HG03571 (cell line): ENCODE data around the gene FARP1.
A peak's percentile ranks its signal among the peaks of the same experiment; 100 is the strongest.

Experiments used
- ATAC-seq: cut with Tn5 transposase; IDR thresholded peaks from one replicate; pipeline ENCODE4 v1.9.1; 2021; ENCODE audit not compliant: unreplicated experiment

Gene FARP1

DNA sequence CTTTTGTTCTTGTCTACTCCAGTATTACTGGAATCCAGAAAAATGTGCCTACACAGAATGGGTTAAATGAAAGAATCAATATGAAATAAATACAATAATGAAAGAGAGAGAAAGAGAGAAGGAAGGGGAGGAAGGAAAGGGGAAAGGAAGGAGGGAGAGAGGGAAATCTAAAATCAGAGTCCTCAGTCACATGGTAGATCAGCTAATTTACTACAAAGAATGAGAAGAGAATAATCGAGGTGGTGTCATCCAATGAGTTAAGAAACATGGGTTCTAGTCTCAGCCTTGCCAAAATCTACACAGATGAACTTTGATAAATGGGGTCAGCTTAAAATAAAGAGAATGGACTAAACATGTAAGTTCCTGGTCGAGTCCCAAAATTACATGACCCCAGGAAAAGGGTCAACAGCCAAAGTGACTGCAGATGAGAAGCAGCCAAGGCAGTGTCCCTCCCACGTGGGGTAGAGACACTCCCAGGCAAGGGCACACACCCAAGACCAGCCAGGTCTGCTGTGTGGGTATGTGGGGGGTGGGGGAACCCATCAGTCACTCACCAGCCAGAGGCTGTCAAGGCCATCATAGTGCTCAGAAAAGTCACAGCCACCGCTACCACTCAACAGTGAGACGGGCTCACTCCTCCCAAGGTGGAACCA lies 330.4 kb downstream of the FARP1 start:
- ATAC-seq, result no peak

- no peak for ATAC-seq
Observed at GRCh38 chr13:98473788-98474144, 330.9 kb downstream of the FARP1 start.

GRCh38 chr13:98474292-98474691 lies 331.4 kb downstream of the FARP1 start:
- ATAC-seq, result no peak

DNA sequence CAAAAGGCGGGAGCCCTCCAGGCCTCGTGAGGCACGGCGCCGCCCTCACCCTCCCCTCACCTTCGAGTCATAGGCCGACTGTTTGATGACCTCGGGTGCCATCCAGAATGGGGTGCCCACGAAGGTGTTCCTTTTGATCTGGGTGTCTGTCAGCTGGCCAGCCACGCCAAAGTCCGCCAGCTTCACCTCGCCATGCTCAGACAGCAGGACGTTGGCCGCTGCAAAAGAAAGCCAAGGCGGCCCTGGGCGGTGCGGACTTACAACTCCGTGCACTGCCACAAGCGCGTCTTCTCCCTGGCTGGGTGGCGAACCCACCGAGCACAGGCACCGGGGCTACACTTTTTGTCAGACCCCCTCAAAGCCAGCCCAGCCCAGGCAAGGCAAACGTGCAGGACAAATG lies 331.9 kb downstream of the FARP1 start:
- ATAC-seq, result no peak

GRCh38 chr13:98475522-98475921 lies 332.6 kb downstream of the FARP1 start:
- no peak for ATAC-seq

DNA sequence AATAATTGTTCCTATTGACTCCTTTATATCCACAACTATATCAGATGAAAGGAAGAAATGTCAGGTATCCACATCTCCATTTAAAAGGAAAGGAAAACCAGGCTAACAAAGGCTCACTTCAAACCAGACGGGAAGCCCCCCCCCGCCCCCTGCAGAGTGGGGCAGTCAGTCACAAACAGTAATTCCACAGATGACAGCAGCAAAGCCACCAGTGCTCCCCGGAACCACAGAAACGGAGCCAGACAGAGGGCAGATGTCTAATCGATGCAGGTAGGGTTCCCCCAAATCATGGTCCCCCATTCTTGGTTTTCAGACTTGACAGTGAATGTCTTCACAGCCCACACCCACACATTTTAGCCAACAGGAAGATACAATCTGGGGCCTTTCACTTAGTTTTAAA lies 333.2 kb downstream of the FARP1 start:
- peak; percentile 33 for ATAC-seq

GRCh38 chr13:98476538-98476966 lies 333.7 kb downstream of the FARP1 start:
- ATAC-seq, result peak; percentile 93

DNA sequence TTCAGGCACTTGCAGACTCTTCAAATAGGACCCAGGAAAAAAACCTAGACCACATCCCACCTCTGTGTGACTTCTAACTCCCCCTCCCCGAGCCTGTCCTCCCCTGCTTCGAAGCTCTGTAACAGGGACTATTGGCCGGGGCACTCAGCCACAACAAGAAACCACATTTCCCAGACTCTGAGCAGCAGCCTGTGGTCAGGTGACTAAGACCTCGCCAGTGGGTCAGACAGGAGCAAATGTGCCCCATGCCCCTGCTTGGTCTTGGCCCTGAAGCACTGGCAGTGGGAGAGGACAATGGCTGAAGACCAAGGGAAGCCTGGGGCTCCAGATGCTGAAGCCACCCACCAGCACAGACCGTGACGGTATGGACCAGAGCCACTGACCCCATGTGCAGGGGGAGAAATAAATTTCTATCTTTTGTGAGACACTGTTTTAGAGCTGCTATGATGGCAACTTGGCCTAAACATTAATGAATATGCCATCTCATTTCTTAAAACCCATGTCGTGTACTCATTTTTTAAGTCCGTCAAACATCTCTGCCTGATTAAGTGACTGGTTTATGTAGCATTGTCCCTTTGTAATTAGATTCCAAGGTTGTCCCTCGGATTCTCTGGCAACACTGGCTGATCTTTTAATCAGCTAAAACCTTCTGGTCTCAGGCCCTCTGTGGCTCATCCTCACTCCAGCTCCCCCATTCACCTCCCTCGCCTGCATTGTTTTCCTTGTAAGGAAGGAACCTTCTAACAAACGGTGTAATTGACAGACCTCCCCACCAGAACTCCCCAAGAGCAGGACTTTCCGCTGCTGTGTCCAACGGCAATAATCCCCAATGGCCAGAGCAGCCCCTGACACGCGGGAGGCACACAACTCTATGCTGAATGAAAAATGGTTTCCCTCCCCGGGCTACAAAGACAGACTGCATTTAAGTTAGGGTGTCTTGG lies 335.6 kb downstream of the FARP1 start:
- ATAC-seq, result peak; percentile 37

DNA sequence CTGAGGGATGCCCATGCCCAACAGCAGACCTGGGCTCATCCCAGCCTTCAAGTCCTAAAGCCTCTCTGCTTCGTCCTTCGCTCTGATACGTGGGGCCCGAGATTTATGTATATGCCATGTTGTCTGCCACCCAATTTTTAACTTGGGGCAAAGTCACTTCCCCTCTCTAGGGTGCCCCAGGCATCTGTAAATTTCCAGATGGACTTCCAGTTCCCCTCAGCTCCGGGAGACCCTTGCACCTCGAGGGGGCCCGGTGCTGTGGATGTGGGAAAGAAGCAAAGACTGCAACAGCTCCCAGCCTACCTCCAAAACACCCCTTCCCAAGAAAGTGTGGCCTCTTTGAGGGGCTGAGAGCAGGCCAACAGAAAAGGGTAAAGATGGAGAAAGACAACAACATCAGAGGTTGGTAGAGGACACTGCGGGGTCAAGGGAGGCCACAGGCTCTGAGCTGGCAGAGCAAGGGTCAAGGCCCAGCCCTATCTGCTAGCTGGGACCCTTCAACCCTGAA lies 336.7 kb downstream of the FARP1 start:
- ATAC-seq, result no peak

DNA sequence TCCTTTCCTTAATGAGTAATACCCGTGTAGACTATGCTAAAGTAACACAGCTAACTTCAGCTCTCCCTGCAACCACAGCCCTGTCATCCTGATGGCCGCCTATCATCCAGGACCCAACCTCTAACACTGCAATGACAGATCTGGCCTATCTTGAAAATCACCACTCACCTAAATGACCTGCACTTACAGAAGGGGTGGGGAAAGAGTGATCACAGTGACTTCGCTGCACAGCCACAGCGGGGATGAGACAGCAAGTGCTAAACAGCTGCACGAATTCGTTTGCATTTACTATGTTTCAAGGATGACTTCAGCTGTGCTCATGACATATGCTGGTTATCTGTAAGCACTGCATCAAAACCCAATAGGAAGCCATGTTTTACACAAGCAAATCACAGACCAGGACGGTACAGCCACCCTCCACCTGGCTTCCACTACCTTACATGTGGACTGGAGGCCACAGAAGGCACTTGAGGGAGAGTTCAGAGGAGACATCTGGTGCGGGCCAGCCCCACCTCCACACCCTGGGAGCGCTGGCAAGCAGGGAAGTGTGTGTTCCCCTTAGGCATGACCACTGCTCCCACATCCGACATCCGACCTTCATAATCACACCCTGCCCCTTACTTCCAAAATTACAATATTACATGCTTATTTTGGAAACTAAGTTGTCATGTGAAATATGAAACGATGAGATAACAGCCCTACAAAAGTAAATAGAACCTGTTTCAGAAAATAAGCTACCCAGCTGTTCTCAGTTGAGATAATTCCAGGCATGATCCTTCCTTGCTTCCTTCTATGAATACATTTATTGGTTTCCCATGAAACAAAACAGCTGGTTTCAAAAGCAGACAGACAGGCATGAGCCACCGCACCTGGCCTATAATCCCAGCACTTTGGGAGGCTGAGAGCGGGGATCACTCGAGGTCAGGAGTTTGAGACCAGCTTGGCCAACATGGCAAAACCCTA lies 338.3 kb downstream of the FARP1 start:
- no peak for ATAC-seq

DNA sequence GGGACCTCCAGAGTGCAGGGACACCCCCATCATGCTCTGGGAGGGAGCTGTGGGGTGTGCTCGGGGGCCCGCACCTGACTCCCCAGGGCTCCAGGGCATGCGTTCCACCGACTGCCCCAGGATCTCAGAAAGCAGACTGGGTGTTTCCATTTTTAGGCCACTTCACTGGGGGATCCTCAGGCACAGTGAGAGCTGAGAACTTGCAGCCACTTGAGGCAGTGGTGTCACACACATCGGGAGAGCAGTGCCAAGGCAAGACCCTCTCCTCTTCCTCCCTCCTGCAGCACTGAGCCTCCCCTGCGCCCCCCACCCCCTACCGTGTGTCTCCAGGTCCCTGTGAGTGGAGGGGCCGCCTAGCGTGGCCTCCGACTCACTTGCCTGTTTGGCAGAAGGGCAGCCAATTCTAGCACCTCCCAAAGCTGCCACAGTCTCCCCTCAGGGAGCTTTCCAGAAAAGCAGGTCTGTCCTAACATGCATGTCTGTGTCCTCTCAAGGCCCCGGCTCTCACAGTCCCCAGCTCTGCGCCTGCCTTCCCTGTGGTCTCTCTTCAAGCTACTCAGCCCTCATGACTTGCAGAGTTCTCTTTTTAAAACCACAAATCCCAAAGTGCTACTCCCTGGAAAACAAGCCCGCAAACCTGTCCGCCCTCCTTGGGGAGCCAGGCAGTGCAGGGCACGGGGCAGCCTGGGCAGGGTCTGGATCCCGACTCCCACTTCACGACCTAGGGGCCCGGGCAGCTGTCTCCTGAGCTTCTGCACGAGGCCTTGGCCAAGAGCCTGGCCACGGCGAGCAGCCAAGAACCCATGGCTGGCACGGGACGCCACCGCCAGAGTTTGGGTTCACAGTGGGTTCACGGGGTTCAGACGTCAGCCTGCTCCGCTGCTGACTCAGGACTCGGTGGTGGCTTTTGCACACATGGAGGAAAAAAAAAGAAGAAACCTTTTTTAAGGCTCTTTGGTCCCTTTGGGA lies 339.9 kb downstream of the FARP1 start:
- no peak for ATAC-seq

DNA sequence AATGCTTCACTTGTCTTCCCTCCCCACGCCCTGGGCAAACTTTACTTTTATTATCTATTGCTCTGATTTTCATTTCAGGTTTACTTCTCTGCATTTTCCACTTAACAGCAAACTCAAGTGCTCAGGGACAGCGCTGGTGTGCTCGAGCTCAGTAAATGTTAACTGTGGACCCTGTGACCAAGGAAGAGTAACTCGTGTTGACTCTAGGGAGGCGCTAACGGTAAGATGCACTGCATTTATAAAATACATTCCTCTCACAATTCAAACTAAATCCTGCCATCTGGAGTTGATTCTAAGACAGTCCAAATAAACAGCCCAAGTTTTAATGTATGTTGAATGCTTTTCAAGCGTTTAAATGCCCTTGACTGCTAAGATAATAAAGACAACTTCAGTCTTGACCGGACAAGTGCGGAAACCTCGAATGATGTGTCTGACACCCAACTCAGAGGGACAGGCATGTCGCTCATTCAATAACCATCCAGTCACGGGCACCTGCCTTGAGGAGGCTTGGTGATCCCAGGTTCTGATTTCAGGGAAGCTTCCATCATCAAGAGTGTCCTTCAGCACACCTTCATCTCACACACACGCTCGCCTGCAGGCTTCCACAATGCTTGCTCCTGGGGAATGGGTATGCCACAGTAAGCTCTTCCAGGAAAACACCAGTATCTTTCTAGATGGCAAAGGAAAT lies 340.9 kb downstream of the FARP1 start:
- no peak for ATAC-seq

DNA sequence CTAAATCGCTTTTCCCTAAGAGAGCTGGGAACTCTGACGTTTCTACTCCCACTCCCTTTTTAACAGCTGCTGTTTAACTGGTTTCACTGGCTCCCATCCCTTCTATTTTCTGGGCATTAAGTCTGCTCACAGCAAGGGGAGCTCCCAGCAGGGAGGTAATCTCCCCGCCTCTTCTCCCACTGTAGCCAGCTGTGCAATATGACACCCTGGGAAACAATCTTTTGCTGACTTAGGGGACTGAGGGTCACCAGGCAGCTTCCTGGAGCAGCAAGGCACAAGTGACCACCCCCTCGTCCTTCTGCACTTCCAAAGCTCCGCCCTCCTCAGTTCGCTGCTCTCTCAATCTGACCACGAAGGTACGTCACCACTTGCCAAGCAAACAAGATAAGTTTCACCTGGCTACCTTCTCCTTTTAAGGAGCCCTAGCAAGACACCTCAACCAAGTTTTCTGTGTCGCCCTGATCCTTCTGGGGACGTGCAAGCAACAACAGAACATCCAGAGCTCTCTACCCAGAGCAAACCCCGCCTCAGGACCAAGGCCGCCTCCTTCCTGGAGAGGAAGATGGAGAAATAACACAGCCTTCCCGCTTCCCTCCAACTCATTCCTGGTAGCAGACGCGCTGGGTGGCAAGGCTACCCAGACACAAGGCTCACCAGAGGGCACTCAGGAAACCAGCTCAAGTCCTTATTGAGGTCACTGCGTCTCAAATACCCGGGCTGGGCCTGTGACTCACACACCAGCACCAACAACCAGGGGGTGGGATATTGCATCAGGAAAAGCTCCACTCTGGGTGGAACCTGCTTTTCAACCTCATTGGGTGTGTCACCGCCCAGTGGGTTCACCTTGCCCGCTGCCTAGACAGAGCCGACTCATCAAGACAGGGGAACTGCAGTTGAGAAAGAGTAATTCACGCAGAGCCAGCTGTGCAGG lies 341.7 kb downstream of the FARP1 start:
- no peak for ATAC-seq

- no peak for ATAC-seq
Observed at GRCh38 chr13:98485561-98485960, 342.7 kb downstream of the FARP1 start.

GRCh38 chr13:98486412-98486811 lies 343.5 kb downstream of the FARP1 start:
- ATAC-seq, result no peak

- ATAC-seq, result no peak
Observed at GRCh38 chr13:98487016-98487415, 344.1 kb downstream of the FARP1 start.

DNA sequence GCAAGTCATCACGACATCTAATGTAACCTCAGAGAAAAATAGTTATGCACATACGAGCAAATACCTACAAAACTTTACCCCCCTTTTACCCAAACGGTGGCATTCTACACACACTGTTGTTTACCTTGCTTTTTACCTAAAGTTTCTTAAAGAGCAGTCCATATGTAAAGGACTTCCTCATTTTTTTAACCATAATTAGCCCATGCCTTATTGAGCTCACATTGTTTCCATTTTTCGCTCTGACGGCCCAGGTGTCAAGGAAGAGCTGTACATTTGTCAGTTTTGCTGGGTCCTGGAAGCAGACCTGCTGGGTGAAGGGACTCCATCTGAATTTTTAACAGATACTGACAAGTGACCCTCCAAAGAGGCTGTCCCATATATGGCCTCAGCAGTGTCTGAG lies 344.6 kb downstream of the FARP1 start:
- ATAC-seq, result no peak

DNA sequence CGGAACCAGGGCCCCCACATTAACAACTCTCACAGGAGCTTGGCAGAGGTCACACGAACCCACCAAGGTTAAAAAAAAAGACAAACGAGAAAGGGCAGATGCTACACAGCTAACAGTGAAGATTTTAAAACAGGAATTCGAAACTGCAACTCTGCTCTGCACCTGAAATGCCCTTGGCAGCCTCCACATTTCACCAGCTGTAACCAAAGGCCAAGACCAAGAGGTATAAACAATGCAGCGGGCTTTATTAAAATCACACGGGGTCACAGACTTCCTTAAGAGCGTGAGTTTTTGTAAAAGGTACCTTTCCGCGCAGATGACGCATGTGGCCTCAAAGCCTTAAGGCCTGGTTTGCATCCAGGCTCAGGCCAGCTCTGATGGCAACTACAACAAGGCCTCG lies 345.8 kb downstream of the FARP1 start:
- peak; percentile 73 for ATAC-seq
